Measurements from ENCODE around the gene AIG1.

AIG1 gene

GRCh38 chr6:143264379-143264778 is 203.7 kb downstream of the AIG1 start:
- H3K4me2 ChIP-seq (ENCODE audit: low read length) = no peak overlapping the region
- no peaks in the 10 kb centered on the region for H3K4me1 ChIP-seq (ENCODE audit: insufficient read depth, low read length, severe bottlenecking)
- H3K79me2 ChIP-seq (ENCODE audit: insufficient read depth, low read length) = no peaks in the 10 kb centered on the region
- H3K9ac ChIP-seq (ENCODE audit: low read length) = no peak overlapping the region
- no peaks in the 10 kb centered on the region for H4K20me1 ChIP-seq (ENCODE audit: insufficient read depth, low read length)
- no peaks in the 10 kb centered on the region for H3K36me3 ChIP-seq (ENCODE audit: insufficient read depth, low read length)
- no peak overlapping the region for H3K27ac ChIP-seq (ENCODE audit: low read depth, low read length, poor library complexity, severe bottlenecking)
- 0 out of 2 replicates have a peak, but pooled peaks cover 2% of the 10 kb centered on the region for H3K9me3 ChIP-seq (ENCODE audit: low read length)
- H3F3A ChIP-seq (ENCODE audit: insufficient read depth, low read length) = no peaks in the 10 kb centered on the region
- no peak overlapping the region for H3K4me3 ChIP-seq (ENCODE audit: low read depth, low read length, poor library complexity, severe bottlenecking)
- no peak overlapping the region for H2AFZ ChIP-seq (ENCODE audit: low read length)
- H3K9me2 ChIP-seq (ENCODE audit: low read depth, low read length) = no peaks in the 10 kb centered on the region
- TF ChIP-seq, protein P1, sequence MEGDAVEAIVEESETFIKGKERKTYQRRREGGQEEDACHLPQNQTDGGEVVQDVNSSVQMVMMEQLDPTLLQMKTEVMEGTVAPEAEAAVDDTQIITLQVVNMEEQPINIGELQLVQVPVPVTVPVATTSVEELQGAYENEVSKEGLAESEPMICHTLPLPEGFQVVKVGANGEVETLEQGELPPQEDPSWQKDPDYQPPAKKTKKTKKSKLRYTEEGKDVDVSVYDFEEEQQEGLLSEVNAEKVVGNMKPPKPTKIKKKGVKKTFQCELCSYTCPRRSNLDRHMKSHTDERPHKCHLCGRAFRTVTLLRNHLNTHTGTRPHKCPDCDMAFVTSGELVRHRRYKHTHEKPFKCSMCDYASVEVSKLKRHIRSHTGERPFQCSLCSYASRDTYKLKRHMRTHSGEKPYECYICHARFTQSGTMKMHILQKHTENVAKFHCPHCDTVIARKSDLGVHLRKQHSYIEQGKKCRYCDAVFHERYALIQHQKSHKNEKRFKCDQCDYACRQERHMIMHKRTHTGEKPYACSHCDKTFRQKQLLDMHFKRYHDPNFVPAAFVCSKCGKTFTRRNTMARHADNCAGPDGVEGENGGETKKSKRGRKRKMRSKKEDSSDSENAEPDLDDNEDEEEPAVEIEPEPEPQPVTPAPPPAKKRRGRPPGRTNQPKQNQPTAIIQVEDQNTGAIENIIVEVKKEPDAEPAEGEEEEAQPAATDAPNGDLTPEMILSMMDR (IDR thresholded peaks at IDR 0.05; ENCODE audit: low read length) = no peak
- TF ChIP-seq EZH2 (IDR thresholded peaks at IDR 0.05; ENCODE audit: borderline replicate concordance, low read length) = no peak
- no peaks in the 10 kb centered on the region for H3K27me3 ChIP-seq (ENCODE audit: insufficient read depth, low read length)

DNA sequence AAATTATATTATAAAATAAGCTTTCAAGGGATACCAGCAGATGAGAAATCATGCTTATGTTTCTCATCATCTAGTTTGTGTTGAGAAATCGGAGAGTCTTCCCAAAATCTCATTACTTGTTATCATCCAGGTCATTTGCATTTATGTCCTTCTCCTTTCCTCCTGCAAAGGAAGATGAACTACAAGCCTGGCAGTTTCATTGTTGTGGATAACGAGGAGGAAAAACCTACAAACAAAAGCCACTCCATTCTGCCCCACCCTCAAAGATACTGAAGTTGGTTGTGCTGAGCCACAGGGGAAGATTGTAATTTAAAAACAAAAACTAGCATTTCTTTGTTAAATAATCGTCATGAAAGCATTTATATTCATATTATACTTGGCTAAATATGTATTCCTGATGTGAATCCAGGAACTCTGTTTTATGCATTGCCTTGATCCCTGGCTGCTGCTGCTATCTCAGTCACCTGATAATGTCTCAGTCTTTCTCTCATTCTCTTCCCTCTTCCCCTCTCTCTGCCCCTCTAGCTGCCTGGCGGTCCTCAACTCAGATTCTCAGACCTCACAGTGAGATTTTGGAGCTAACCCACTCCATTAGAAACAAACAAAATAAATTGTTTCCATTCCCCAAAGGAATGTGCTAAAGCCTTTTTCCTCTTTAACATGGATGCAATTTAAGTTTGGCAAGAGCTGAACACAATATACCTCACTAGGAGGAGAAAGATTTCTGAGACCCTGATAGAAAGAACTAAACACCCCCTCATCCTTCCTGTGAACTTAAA is 204.5 kb downstream of the AIG1 start:
- Histone ChIP-seq H3K4me2 (ENCODE audit: low read length) (no peak overlapping the region), H3F3A (ENCODE audit: insufficient read depth, low read length) (no peaks in the 10 kb centered on the region), H4K20me1 (ENCODE audit: insufficient read depth, low read length) (no peaks in the 10 kb centered on the region), H3K9me2 (ENCODE audit: low read depth, low read length) (no peaks in the 10 kb centered on the region), H3K79me2 (ENCODE audit: insufficient read depth, low read length) (no peaks in the 10 kb centered on the region), H2AFZ (ENCODE audit: low read length) (no peak overlapping the region), H3K27ac (ENCODE audit: low read depth, low read length, poor library complexity, severe bottlenecking) (no peak overlapping the region), H3K9ac (ENCODE audit: low read length) (no peak overlapping the region), H3K27me3 (ENCODE audit: insufficient read depth, low read length) (no peaks in the 10 kb centered on the region), H3K36me3 (ENCODE audit: insufficient read depth, low read length) (no peaks in the 10 kb centered on the region), H3K4me1 (ENCODE audit: insufficient read depth, low read length, severe bottlenecking) (no peaks in the 10 kb centered on the region), H3K4me3 (ENCODE audit: low read depth, low read length, poor library complexity, severe bottlenecking) (no peak overlapping the region), H3K9me3 (ENCODE audit: low read length) (no peaks in the 10 kb centered on the region)
- TF ChIP-seq, protein P1 (IDR thresholded peaks at IDR 0.05; ENCODE audit: low read length) = no peak
- TF ChIP-seq EZH2 (IDR thresholded peaks at IDR 0.05; ENCODE audit: borderline replicate concordance, low read length) = no peak

GRCh38 chr6:143267760-143268159 is 207.1 kb downstream of the AIG1 start:
- H4K20me1 ChIP-seq (ENCODE audit: insufficient read depth, low read length) = no peaks in the 10 kb centered on the region
- H3K27ac ChIP-seq (ENCODE audit: low read depth, low read length, poor library complexity, severe bottlenecking) = no peak overlapping the region
- no peaks in the 10 kb centered on the region for H3K79me2 ChIP-seq (ENCODE audit: insufficient read depth, low read length)
- H3K9ac ChIP-seq (ENCODE audit: low read length) = no peak overlapping the region
- H3K27me3 ChIP-seq (ENCODE audit: insufficient read depth, low read length) = no peaks in the 10 kb centered on the region
- TF ChIP-seq, protein P1 (IDR thresholded peaks at IDR 0.05; ENCODE audit: low read length) = no peak
- no peak for TF ChIP-seq EZH2 (IDR thresholded peaks at IDR 0.05; ENCODE audit: borderline replicate concordance, low read length)
- no peak overlapping the region for H3K4me2 ChIP-seq (ENCODE audit: low read length)
- no peak overlapping the region for H2AFZ ChIP-seq (ENCODE audit: low read length)
- H3K9me2 ChIP-seq (ENCODE audit: low read depth, low read length) = no peaks in the 10 kb centered on the region
- no peaks in the 10 kb centered on the region for H3K9me3 ChIP-seq (ENCODE audit: low read length)
- H3F3A ChIP-seq (ENCODE audit: insufficient read depth, low read length) = no peaks in the 10 kb centered on the region
- no peaks in the 10 kb centered on the region for H3K4me1 ChIP-seq (ENCODE audit: insufficient read depth, low read length, severe bottlenecking)
- no peak overlapping the region for H3K4me3 ChIP-seq (ENCODE audit: low read depth, low read length, poor library complexity, severe bottlenecking)
- H3K36me3 ChIP-seq (ENCODE audit: insufficient read depth, low read length) = no peaks in the 10 kb centered on the region

Data from OCI-LY1 (cell line).